ENCODE measurements around the gene STOML1.

GRCh38 chr15:73957276-73957675, 34.8 kb downstream of the STOML1 start:
- TF ChIP-seq MAX (CRISPR knock-in tag; IDR thresholded peaks at IDR 0.05) (no peak), CTCF (IDR thresholded peaks at IDR 0.05) (no peak), ETV6 (CRISPR knock-in tag; IDR thresholded peaks at IDR 0.05) (no peak), ZNF423 (CRISPR knock-in tag; IDR thresholded peaks at IDR 0.05) (no peak), KAT7 (CRISPR knock-in tag; IDR thresholded peaks at IDR 0.05; ENCODE audit: borderline replicate concordance) (no peak), FOXK1 (CRISPR knock-in tag; IDR thresholded peaks at IDR 0.05) (no peak), NR2C2 (CRISPR knock-in tag; IDR thresholded peaks at IDR 0.05) (no peak), TCF7 (CRISPR knock-in tag; IDR thresholded peaks at IDR 0.05; ENCODE audit: low read depth) (no peak), FOXJ3 (CRISPR knock-in tag; IDR thresholded peaks at IDR 0.05; ENCODE audit: borderline replicate concordance) (no peak), NR3C1 (CRISPR knock-in tag; conservative IDR thresholded peaks at IDR 0.05; ENCODE audit: low read depth) (no peak), ARID4B (CRISPR knock-in tag; IDR thresholded peaks at IDR 0.05; ENCODE audit: borderline replicate concordance) (no peak), ESRRA (CRISPR knock-in tag; IDR thresholded peaks at IDR 0.05; ENCODE audit: borderline replicate concordance) (no peak)
- TF ChIP-seq, protein P1, sequence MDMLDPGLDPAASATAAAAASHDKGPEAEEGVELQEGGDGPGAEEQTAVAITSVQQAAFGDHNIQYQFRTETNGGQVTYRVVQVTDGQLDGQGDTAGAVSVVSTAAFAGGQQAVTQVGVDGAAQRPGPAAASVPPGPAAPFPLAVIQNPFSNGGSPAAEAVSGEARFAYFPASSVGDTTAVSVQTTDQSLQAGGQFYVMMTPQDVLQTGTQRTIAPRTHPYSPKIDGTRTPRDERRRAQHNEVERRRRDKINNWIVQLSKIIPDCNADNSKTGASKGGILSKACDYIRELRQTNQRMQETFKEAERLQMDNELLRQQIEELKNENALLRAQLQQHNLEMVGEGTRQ (CRISPR knock-in tag; IDR thresholded peaks at IDR 0.05) = no peak
- TF ChIP-seq, protein P2, sequence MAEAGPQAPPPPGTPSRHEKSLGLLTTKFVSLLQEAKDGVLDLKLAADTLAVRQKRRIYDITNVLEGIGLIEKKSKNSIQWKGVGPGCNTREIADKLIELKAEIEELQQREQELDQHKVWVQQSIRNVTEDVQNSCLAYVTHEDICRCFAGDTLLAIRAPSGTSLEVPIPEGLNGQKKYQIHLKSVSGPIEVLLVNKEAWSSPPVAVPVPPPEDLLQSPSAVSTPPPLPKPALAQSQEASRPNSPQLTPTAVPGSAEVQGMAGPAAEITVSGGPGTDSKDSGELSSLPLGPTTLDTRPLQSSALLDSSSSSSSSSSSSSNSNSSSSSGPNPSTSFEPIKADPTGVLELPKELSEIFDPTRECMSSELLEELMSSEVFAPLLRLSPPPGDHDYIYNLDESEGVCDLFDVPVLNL (CRISPR knock-in tag; IDR thresholded peaks at IDR 0.05; ENCODE audit: borderline replicate concordance, low read depth) = no peak

Data from WTC11 (cell line).